DOHH2 (cell line): Measurements from ENCODE around the gene LENEP.

Experiments used
- H3F3A ChIP-seq: fragments of 200-600 bp; sonication (generic), shearing (Covaris generic); 2 replicates; pipeline ENCODE4 v1.6.0; 2016; ENCODE audit warnings: antibody characterized with exemption, mild to moderate bottlenecking; ENCODE audit not compliant: control insufficient read depth, insufficient read depth
- H3K27ac ChIP-seq: fragments of 200-600 bp; sonication (generic); 2 replicates; pipeline ENCODE4 v1.5.1; 2014; ENCODE audit warnings: low read depth, mild to moderate bottlenecking, low read length, moderate library complexity
- H3K27me3 ChIP-seq: fragments of 200-600 bp; sonication (generic); 2 replicates; pipeline ENCODE4 v1.6.1; 2014; ENCODE audit warnings: mild to moderate bottlenecking, low read length, mixed read lengths; ENCODE audit not compliant: control insufficient read depth
- H3K36me3 ChIP-seq: fragments of 200-600 bp; sonication (generic); 2 replicates; pipeline ENCODE4 v1.6.1; 2014; ENCODE audit warnings: mild to moderate bottlenecking, low read length, moderate library complexity, mixed read lengths; ENCODE audit not compliant: control insufficient read depth
- H3K4me1 ChIP-seq: fragments of 200-600 bp; sonication (generic); 2 replicates; pipeline ENCODE4 v1.6.1; 2014; ENCODE audit warnings: mild to moderate bottlenecking, low read length, mixed read lengths; ENCODE audit not compliant: control insufficient read depth
- H3K4me2 ChIP-seq: fragments of 200-600 bp; sonication (generic); 2 replicates; pipeline ENCODE4 v1.6.0; 2014; ENCODE audit warnings: mild to moderate bottlenecking, low read length, moderate library complexity
- H3K4me3 ChIP-seq: fragments of 200-600 bp; sonication (generic); 2 replicates; pipeline ENCODE4 v1.5.1; 2014; ENCODE audit warnings: mild to moderate bottlenecking, low read length, mixed read lengths
- H3K79me2 ChIP-seq: fragments of 200-600 bp; sonication (generic); 2 replicates; pipeline ENCODE4 v1.6.1; 2014; ENCODE audit warnings: mild to moderate bottlenecking, low read length, mixed read lengths; ENCODE audit not compliant: control insufficient read depth
- H3K9me2 ChIP-seq: fragments of 200-600 bp; sonication (generic); replicated peaks from 2 replicates; pipeline ENCODE4 v1.6.1; 2014; ENCODE audit warnings: mild to moderate bottlenecking, low read length, mixed read lengths; ENCODE audit not compliant: control insufficient read depth
- H3K9me3 ChIP-seq: fragments of 200-600 bp; sonication (generic); 2 replicates; pipeline ENCODE4 v1.6.1; 2014; ENCODE audit warnings: antibody characterized with exemption, low read length, mixed read lengths; ENCODE audit not compliant: control insufficient read depth, insufficient read depth
- H4K20me1 ChIP-seq: fragments of 200-600 bp; sonication (generic); 2 replicates; pipeline ENCODE4 v1.6.0; 2014; ENCODE audit warnings: low read depth, mild to moderate bottlenecking, antibody characterized with exemption, low read length, moderate library complexity; ENCODE audit not compliant: control insufficient read depth, insufficient read depth
- CTCF ChIP-seq: fragments of 200-600 bp; sonication (generic); IDR thresholded peaks from one replicate; pipeline ENCODE4 v1.5.1; 2014; ENCODE audit warnings: antibody characterized with exemption, mild to moderate bottlenecking, low read depth, low read length; ENCODE audit not compliant: poor library complexity, severe bottlenecking
- EZH2phosphoT487 ChIP-seq: fragments of 200-600 bp; sonication (generic); IDR thresholded peaks from 2 replicates; pipeline ENCODE4 v1.6.1; 2017; ENCODE audit warnings: borderline replicate concordance, mild to moderate bottlenecking, antibody characterized with exemption, low read length, moderate library complexity, mixed read lengths

The LENEP gene

GRCh38 chr1:155019377-155020245 is 26.2 kb downstream of the LENEP start:
- no peak overlapping the region for H3K27ac ChIP-seq
- H3K9me2 ChIP-seq: no peaks in the 10 kb centered on the region
- TF ChIP-seq CTCF (no peak), EZH2phosphoT487 (no peak)
- peaks cover 43% of the 10 kb centered on the region for H3K4me1 ChIP-seq
- peaks cover 18% of the 10 kb centered on the region for H3K36me3 ChIP-seq
- no peaks in the 10 kb centered on the region for H3K9me3 ChIP-seq
- H3K4me2 ChIP-seq: no peak overlapping the region
- H3K27me3 ChIP-seq: peaks cover 12% of the 10 kb centered on the region
- H4K20me1 ChIP-seq: no peaks in the 10 kb centered on the region
- H3F3A ChIP-seq: peaks cover 9% of the 10 kb centered on the region
- no peak overlapping the region for H3K4me3 ChIP-seq
- no peaks in the 10 kb centered on the region for H3K79me2 ChIP-seq

GRCh38 chr1:155022136-155022926 is 28.9 kb downstream of the LENEP start:
- no peak overlapping the region for H3K27ac ChIP-seq

GRCh38 chr1:155022927-155023236 is 29.5 kb downstream of the LENEP start:
- Histone ChIP-seq H3K9me2 (no peaks in the 10 kb centered on the region), H3K9me3 (no peaks in the 10 kb centered on the region), H3K4me2 (no peak overlapping the region), H4K20me1 (no peaks in the 10 kb centered on the region), H3K36me3 (no peaks in the 10 kb centered on the region), H3K4me1 (peaks cover 10% of the 10 kb centered on the region), H3F3A (no peaks in the 10 kb centered on the region), H3K79me2 (no peaks in the 10 kb centered on the region), H3K27ac (no peak overlapping the region), H3K27me3 (peaks cover 13% of the 10 kb centered on the region), H3K4me3 (no peak overlapping the region)
- no peak for TF ChIP-seq CTCF
- no peak for TF ChIP-seq EZH2phosphoT487

More at GRCh38 chr1:155022136-155022926, 28.9 kb downstream of the LENEP start:
- H4K20me1 ChIP-seq: no peaks in the 10 kb centered on the region
- TF ChIP-seq CTCF: no peak
- no peak for TF ChIP-seq EZH2phosphoT487
- H3K4me2 ChIP-seq: no peak overlapping the region
- no peaks in the 10 kb centered on the region for H3F3A ChIP-seq
- no peak overlapping the region for H3K4me3 ChIP-seq
- H3K36me3 ChIP-seq: no peaks in the 10 kb centered on the region
- no peaks in the 10 kb centered on the region for H3K79me2 ChIP-seq
- no peaks in the 10 kb centered on the region for H3K9me3 ChIP-seq
- H3K9me2 ChIP-seq: no peaks in the 10 kb centered on the region
- H3K27me3 ChIP-seq: peaks cover 13% of the 10 kb centered on the region
- peaks cover 15% of the 10 kb centered on the region for H3K4me1 ChIP-seq
